Hematopoietic multipotent progenitor cell treated with erythropoietin and hydrocortisone succinate and interleukin-3 and kit ligand, for 8 days (in vitro differentiated cells): ENCODE data around the gene DHRS1.
A peak's percentile ranks its signal among the peaks of the same experiment; 100 is the strongest.

ENCODE experiments used
- DNase-seq: peaks from one replicate; pipeline ENCODE4 v3.0.0-alpha.2; 2015

DHRS1 gene

GRCh38 chr14:24327303-24327702 is 27.7 kb upstream of the DHRS1 start:
- no peak for DNase-seq

- no peak for DNase-seq
These were observed 26.4 kb upstream of the DHRS1 start for GRCh38 chr14:24325963-24326362.

GRCh38 chr14:24325041-24325530 is 25.5 kb upstream of the DHRS1 start:
- DNase-seq = no peak

GRCh38 chr14:24324024-24324423 is 24.4 kb upstream of the DHRS1 start:
- DNase-seq = no peak

GRCh38 chr14:24323341-24323740 is 23.8 kb upstream of the DHRS1 start:
- no peak for DNase-seq

- no peak for DNase-seq
These were observed 23.1 kb upstream of the DHRS1 start for GRCh38 chr14:24322672-24323071.

- DNase-seq = no peak
These were observed 21.8 kb upstream of the DHRS1 start for GRCh38 chr14:24321212-24321975.

- DNase-seq = peak; percentile 16
These were observed 17.8 kb upstream of the DHRS1 start for GRCh38 chr14:24317141-24317928.

GRCh38 chr14:24316597-24316950 is 17.0 kb upstream of the DHRS1 start:
- no peak for DNase-seq

GRCh38 chr14:24315807-24316596 is 16.4 kb upstream of the DHRS1 start:
- DNase-seq = peak; percentile 64

GRCh38 chr14:24315243-24315806 is 15.7 kb upstream of the DHRS1 start:
- DNase-seq = no peak

GRCh38 chr14:24314377-24315193 is 15.0 kb upstream of the DHRS1 start:
- no peak for DNase-seq

GRCh38 chr14:24313913-24314312 is 14.3 kb upstream of the DHRS1 start:
- peak; percentile 30 for DNase-seq

GRCh38 chr14:24312736-24313507 is 13.3 kb upstream of the DHRS1 start:
- peak; percentile 43 for DNase-seq

- DNase-seq = peak; percentile 27
These were observed 12.4 kb upstream of the DHRS1 start for GRCh38 chr14:24311837-24312615.

- DNase-seq = peak; percentile 70
These were observed 11.3 kb upstream of the DHRS1 start, which contains the start of gene LTB4R for GRCh38 chr14:24310646-24311604. LTB4R (plus strand) TSS chr14:24311502; CDS start chr14:24315652, 4,150 bp downstream.

- peak; percentile 92 for DNase-seq
These were observed 10.7 kb upstream of the DHRS1 start for GRCh38 chr14:24310265-24310645.

- DNase-seq = no peak
These were observed 10.1 kb upstream of the DHRS1 start, which contains the start of gene LTB4R2 for GRCh38 chr14:24309538-24310264. LTB4R2 (plus strand) TSS chr14:24310140; CDS start chr14:24310665, 525 bp downstream.
